AG04450 (cell line): Measurements from ENCODE around the gene PAEP. TPM values are rescaled to one million over a fixed set of nuclear protein-coding genes. Genes with fewer than 3 reads are reported as not detected.
A peak's percentile ranks its signal among the peaks of the same experiment; 100 is the strongest.

Experiments
- CTCF ChIA-PET: fragments of 300-600, 350-600 bp; formaldehyde crosslinking; extraction: SDS; loops from one replicate; lab custom pipeline; 2022; ENCODE audit warnings: antibody characterized with exemption, inconsistent platforms; lab: Charles Lee
- POLR2A ChIA-PET: fragments of 350-600 bp; formaldehyde crosslinking; extraction: SDS; loops from one replicate; lab custom pipeline; 2021; ENCODE audit warnings: antibody characterized with exemption, inconsistent platforms; lab: Yijun Ruan, JAX
- DNase-seq: peaks from one replicate; pipeline ENCODE4 v3.0.0-alpha.2; 2011; ENCODE audit warnings: low read depth, low spot score
- H3K27ac ChIP-seq: one replicate; pipeline ENCODE4 v1.5.1; 2012; ENCODE audit warnings: low read depth, low read length, control low read depth
- H3K27me3 ChIP-seq: one replicate; pipeline ENCODE4 v1.6.0; 2012; ENCODE audit warnings: low read length; ENCODE audit not compliant: control insufficient read depth, insufficient read depth
- H3K4me3 ChIP-seq: 2 replicates; pipeline ENCODE4 v1.5.1; 2011; ENCODE audit warnings: mild to moderate bottlenecking, low read depth, low read length, control low read depth
- H3K9me3 ChIP-seq: 2 replicates; pipeline ENCODE4 v1.5.1; 2012; ENCODE audit warnings: low read length; ENCODE audit not compliant: control insufficient read depth, insufficient read depth
- CTCF ChIP-seq: IDR thresholded peaks from 2 replicates; pipeline ENCODE4 v1.5.1; 2011; ENCODE audit warnings: low read depth, low read length, control low read depth, inconsistent platforms
- polyA plus RNA-seq: library from polyadenylated mRNA; depleted of rRNA; stranded (reverse); fragments of >200 nt; gene quantifications from 2 replicates; pipeline ENCODE4 v1.2.3, GENCODE V29; 2011

PAEP gene
- polyA plus RNA-seq, 1 experiment, result not detected

DNA sequence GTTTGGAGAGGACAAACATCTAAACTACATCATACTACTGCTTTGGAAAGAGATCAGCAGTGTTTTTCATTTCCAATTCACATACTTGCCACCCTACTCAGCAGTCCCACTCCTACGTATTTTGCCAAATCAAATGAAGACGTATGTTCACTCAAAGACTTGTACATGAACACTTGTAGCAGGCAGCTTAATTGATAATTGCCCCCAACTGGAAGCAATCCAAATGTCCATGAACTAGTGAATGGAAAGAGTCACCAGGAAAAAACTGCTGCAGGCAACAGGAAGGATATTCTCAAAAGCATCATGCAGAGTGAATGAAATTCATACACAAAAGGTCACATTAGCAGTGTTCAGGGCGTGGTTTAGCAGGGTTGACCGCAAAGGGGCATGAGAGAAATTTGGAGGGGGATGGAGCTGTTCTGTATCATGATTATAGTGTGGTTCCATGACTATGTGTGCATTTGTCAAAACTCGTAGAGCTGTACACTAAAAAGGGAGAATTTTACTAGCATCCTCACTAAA, 38.8 kb downstream of the PAEP start:
- TF ChIP-seq CTCF, result no peak
- peaks cover 4% of the 10 kb centered on the region for H3K27me3 ChIP-seq
- no peak for DNase-seq

DNA sequence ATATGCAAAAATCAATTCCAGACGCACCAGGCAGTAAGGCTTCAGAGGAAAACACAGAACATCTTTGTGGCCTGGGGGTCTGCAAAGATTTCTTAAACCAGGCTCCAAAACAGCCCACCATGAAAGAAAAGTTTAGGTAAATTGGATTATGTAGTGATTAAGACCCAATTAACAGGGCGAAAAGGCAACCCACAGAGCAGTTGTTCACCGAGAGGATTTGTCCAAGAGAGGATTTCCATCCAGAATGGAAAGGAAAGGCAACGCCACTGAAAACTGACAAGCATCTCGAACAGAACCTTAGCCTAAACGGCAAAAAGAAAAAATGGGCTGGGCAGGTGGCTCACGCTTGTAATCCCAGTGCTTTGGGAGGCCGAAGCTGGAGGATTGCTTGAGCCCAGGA, 40.4 kb downstream of the PAEP start:
- Histone ChIP-seq H3K4me3 (no peak overlapping the region), H3K27me3 (peaks cover 4% of the 10 kb centered on the region), H3K9me3 (no peaks in the 10 kb centered on the region), H3K27ac (no peak overlapping the region)
- TF ChIP-seq CTCF, result no peak
- POLR2A ChIA-PET, result no interaction called here
- no peak for DNase-seq
- CTCF ChIA-PET, result interaction anchor here (0.7 to 1.3 kb wide), 9 partner anchors 8 to 687 kb away, joined by 3 to 6 read pairs (median 3); no protein-coding TSS in a partner anchor

More for the DNA sequence above, 38.8 kb downstream of the PAEP start:
- ChIA-PET CTCF (no interaction called here), POLR2A (no interaction called here)
- H3K27ac ChIP-seq, result no peak overlapping the region
- H3K4me3 ChIP-seq, result no peak overlapping the region
- H3K9me3 ChIP-seq, result no peaks in the 10 kb centered on the region

- ChIA-PET POLR2A (no interaction called here), CTCF (interaction anchor here (0.7 to 1.3 kb wide), 15 partner anchors 8 to 686 kb away, joined by 3 to 6 read pairs (median 3); a partner anchor contains a TSS)
- peaks cover 3% of the 10 kb centered on the region for H3K27me3 ChIP-seq
- H3K9me3 ChIP-seq, result no peaks in the 10 kb centered on the region
- TF ChIP-seq CTCF, result peak; percentile 80
- no peak overlapping the region for H3K27ac ChIP-seq
- DNase-seq, result no peak
- H3K4me3 ChIP-seq, result no peak overlapping the region
Measured at GRCh38 chr9:135602789-135603481, 41.4 kb downstream of the PAEP start.

GRCh38 chr9:135604437-135605237, 43.1 kb downstream of the PAEP start:
- TF ChIP-seq CTCF, result no peak
- ChIA-PET CTCF (no interaction called here), POLR2A (no interaction called here)
- no peak overlapping the region for H3K27ac ChIP-seq
- no peak for DNase-seq
- H3K27me3 ChIP-seq, result peaks cover 3% of the 10 kb centered on the region
- H3K9me3 ChIP-seq, result no peaks in the 10 kb centered on the region; the same call in 1 of the 2 replicates
- no peak overlapping the region for H3K4me3 ChIP-seq
